DMS114 treated with DMSO at 0.1 percent for 48 hours (cell line): ENCODE data around the gene CD68.
A peak's percentile ranks its signal among the peaks of the same experiment; 100 is the strongest.
"Not testable (repeated sequence)": the region's sequence is repeated elsewhere in the genome, so short reads cannot be mapped to it uniquely, and the experiment has no call there.

Source experiments
- DNase-seq: peaks from one replicate; lab custom pipeline; 2025; ENCODE audit not compliant: unreplicated experiment; lab: John Stamatoyannopoulos, UW

The CD68 gene

DNA sequence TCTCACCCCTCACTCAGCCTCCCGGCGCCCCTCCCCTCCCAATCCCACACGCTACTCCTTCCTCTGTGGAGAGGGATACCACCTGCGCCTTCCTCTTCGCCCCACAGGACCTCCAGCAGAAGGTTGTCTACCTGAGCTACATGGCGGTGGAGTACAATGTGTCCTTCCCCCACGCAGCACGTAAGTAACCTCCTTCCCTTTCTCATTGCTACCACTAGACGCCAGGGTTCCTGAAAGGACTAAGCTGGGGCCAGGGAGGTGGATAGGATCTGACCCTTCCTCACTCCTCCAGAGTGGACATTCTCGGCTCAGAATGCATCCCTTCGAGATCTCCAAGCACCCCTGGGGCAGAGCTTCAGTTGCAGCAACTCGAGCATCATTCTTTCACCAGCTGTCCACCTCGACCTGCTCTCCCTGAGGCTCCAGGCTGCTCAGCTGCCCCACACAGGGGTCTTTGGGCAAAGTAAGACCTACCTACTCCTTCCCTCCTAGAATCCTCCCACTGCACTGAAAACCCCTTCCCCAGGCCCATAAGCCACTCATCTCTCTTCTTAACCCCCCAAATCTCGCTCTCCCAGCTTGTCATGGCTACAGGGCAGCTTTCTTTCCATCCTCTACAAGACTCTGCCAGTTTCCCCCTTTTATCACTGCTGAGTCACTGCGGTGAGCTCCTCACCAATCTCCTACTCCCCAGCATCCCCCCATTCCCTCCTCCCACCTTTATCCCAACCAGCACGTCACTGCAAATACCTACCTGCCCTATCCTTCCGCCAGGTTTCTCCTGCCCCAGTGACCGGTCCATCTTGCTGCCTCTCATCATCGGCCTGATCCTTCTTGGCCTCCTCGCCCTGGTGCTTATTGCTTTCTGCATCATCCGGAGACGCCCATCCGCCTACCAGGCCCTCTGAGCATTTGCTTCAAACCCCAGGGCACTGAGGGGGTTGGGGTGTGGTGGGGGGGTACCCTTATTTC lies 1.5 kb downstream of the CD68 start:
- DNase-seq: no peak

DNA sequence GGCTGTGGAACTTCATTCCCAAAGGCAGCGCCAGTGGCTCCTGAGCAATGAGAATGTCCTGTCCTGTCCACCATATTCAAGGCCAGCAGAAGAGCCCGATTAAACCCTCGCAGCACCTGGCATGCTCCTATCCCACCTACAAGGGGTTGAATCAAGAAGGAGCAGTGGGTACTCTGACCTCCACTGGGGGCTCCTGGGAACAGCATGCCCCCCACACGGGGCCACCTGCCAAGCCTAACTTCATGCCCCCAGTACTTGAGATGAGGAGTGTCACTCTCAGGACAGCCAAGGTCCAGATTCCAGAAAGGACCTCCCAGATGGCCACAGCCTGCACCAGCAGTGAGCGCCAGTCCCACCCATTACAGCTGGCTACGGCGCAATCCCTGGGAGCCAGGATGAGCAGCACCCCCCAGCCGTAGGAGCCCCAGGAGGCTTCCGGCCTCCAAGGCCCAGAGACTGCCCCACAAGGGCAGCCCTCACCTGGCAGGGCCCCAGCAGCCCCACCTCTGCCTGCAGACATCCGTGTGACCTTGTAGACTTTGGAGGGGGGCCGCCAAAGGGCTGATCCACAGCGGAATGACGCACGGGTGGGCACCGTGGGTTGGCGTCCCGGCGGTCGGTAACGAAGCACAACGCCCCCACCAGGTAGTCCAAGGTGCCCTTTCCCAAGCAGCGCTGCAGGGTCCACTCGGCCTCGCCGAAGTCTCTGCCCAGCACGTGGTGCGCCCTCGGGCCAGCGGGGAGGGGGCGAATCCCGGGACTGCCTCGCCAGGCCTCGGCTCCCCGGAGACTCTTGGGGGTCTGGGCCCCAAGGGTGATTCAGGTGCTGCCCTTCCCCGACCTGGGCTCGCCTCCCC lies 3.2 kb downstream of the CD68 start:
- no peak for DNase-seq

DNA sequence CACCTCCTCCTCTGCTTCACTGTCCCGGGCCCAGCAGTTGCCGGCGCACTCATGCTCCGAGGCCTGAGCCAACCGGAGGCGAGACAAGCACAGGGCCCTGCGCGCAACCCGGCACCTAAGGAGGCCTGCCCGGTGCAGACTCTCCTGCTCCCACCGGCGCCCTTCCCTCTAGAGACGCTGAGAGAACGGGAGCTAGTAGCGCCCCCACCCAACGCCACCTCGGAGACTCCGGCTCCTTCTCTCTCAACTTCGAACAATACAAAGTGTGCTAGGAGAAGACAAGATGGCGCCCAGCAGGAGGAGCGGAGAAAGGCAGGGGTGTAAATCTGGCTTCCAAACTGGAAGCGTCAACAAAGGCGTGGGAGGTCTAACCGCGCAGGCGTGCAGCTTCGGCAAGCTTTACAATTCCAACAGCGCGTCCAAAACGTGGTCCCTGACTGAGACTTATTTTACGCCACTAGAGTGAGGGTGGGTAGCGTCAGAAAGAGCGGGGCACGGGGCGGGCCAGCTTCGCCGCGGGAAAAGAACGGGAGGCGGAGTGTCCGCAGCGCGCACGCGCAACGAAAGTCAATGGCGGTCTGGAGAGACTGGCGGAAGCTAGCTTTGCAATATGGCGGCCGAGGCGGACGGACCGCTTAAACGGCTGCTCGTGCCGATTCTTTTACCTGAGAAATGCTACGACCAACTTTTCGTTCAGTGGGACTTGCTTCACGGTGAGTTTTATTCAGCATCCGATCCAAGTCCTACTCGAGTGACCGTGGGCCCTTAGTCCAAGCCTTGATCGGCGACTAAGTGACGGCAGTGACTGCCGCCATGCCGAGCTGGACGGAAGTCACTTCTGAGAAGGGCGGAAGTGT lies 4.0 kb downstream of the CD68 start, which contains the start of gene MPDU1:
MPDU1 (plus strand) TSS at position 600 of the 857 bp plus-strand sequence; CDS start at position 611, 11 bp downstream.
- DNase-seq: peak; percentile 90

DNA sequence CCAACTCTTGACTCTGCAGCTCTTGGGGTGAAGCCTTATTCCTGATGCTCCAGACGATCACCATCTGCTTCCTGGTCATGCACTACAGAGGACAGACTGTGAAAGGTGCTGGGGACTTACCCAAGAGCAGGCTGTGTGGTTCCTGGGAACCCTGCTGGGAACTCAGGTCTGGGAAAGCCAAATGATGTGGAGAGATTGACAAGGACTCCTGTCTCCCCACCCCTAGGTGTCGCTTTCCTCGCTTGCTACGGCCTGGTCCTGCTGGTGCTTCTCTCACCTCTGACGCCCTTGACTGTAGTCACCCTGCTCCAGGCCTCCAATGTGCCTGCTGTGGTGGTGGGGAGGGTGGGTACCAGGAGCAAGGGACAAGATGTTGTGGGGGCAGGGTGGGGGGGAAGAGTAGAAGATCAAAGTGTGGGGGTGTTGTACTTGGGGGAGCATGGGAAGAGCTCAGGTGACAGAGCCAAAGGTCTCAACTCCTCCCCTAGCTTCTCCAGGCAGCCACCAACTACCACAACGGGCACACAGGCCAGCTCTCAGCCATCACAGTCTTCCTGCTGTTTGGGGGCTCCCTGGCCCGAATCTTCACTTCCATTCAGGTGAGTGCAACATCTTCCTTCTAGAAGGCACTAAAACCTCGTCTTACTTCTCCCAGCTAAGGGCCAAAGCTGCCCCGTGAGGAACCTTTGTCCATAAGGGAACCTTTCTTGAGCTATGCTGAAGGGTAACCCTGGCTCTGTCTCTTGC lies 7.4 kb downstream of the CD68 start:
- peak; percentile 34 for DNase-seq

DNA sequence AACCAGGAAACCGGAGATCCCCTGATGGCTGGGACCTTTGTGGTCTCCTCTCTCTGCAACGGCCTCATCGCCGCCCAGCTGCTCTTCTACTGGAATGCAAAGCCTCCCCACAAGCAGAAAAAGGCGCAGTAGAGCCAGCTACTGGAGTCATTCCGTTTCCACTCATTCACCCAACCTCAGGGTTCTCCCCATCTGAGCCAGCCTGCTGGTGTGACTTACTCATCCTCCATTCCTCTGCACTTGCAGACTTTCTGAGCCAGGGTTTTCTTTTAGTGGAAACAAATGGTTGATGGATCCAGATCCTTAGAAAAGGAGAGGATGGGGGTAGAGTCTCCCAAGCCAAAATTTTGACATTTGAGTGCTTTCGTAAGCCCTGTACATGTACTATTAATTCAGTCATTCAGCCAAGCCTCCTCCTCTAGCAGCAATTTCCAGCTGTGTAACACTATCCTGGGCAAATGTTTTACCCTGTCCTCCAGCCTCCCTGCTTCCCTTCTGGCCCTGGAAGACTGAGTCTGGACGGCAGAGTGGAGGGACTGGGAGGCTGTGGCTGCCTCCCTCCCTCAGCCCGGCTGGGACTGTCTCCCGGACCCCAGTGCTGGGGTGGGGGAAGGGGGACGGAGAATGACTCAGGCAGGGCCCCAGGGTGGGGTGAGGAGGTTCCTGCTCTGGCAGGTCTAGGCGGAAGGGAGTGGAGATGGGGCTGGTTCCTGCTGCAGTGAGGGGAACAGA lies 8.1 kb downstream of the CD68 start:
- DNase-seq: no peak

DNA sequence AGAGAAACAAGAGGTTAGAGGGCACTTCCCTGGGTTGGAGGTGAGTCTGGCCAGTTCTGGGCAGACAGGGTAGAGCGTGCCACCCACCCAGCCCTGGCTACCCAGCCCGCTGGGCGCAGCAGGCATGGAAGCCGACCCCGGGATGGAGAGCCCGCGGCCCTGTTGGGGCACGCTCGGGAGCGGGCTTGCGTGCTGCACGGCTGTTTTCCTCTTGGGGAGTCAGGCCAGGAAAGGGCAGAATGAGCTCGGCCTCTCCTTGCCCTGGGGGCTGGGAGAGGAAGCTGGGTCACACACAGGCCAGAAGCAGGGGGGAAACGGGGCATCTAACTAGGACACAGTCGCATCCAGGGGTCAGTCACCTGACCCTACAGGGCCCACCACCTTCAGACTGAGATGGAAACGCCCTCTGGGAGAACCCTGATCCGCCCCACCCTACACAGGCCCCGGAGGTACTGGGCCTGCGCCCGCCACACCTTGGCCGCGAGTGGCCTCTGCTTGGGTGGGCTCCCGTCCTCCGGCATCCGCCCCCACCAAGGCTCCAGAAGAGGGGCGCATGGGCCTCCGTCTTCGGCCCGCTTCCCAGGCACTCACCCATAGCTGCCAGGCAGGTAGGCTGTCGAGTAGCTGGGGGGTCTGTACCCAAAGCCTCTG lies 9.2 kb downstream of the CD68 start:
- no peak for DNase-seq

DNA sequence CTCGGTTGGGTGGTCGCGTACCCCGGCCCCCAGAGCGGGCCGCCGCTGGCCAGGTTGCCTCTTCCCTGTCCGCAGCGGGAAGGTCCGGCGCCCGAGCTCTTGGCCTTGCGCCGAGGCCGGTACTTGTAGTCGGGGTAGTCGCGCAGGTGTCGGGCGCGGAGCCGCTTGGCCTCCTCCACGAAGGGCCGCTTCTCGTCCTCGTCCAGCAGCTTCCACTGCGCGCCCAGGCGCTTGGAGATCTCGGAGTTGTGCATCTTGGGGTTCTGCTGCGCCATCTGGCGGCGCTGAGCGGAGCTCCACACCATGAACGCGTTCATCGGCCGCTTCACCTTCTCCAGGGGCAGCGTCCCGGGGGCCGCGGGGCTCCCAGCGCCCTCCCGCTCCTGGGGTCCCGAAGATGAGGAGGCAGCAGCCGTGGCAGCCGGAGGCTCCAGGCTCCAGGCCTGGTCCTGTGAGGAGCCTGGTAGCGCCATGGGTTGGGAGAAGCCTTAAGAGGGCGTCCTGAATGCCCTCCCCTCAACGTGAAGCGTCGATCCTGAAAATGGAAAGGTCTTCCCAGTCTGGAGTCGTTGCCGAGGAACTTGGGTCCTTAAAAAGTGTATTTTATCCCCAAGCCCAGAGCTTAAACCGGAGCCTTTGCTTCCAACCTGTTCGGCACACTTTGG lies 9.9 kb downstream of the CD68 start:
- no peak for DNase-seq

DNA sequence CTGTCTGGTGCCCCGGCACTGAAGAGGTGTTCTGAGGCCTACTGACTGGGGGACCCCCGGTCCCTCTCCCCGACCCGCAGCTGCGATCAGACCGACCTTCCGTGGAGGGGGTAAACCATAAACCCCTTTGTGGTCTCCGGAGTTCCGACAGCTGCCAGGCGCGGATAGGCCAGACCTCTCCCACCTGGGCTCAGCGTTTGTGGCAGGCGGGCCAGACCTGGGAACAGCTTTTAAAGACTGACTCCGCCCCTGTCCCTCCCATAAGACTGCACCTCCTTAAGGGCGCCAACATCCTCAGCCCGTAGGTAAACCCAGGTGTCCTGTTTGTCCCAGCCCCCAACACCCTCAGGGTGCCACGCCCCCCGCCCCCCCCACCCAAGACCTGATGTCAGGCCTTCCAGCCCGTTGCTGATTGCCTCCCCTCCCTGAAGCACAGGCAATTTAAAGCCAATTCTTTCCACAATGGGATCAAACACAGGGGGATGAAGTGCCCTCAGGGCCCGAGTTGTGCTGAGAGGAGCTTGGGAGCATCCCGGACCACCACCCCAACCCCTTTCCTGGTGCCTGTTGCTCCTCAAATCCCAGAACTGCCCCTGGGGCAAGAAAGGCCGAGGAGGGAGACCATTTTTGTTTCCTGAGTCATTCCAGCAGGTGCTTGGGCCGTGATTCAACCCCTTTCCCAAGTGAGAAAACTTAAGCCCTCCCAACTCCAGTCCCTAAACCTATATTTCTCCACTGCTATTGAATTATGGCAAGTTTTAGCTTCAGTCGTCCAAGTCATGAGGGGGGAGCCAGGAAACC lies 10.7 kb downstream of the CD68 start, which contains the start of gene SOX15:
SOX15 (minus strand) TSS at position 204 of the 801 bp plus-strand sequence. CDS start 418 bp downstream, outside the sequence.
- no peak for DNase-seq

DNA sequence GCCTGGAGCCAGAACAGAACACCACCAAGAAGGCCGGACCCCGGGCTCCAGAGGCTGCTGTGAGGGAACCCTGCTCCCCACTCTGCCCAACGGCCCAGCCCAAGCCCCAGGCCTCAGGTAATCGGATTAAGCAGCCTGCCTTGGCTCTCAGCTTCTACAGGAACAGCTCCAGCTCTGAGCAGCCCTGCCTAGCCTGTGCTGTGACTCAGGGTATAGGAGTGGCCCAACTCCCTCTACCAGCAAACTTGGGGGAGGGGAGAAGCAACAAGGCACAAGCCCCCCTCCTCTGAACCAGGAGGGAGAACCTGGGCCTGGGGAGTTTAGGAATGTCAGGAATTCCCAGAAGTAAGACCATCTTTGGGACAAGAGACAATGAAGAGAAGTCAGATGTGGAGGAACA lies 11.3 kb downstream of the CD68 start:
- no peak for DNase-seq

DNA sequence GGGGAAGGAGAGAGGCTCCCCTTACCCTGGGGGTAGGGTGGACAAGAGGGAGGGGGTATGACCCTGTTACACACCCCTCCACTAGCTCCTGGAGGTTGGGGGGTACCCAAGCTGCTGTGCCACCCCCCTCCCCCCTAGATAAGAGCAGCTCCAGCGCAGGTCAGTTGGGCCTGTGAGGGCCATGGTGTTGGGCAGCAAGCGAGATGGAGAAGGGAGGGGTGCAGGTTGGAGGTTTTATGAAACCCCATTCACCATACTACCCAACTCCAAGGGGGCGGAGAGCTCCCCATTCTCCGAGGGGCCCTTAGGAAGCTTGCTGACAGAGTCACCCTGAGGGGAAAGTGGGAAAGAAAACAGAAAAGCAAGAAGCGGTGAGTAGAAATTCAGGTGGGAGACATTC lies 12.2 kb downstream of the CD68 start:
- DNase-seq: no peak

DNA sequence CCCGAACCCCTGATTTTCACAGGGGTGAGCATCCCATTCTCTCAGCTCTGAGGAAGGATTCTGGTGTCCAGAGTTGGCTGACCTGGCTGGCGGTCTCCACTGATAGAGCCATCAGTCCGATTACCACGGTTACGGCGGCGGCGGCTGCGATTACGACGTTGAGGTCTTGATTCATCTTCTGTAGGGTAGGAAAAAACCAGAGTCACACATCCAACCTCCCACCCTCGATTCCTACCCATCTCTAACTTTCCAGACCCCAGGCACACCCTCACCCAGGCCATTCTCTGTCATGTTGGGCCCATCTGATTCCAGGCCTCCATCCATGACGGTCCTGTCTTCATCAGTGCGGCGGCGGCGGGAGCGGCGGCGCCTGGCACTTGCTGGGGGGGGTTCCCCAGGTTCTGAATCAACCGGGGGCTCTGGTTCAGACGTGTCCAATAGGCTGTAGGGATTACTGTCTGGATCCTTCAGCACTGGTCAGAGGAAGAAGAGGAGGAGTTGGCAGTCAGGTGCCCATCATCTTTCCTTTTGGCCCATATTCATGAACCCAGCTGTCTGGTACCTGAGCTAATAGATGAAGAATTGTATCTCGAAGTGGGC lies 13.1 kb downstream of the CD68 start:
- DNase-seq: no peak

DNA sequence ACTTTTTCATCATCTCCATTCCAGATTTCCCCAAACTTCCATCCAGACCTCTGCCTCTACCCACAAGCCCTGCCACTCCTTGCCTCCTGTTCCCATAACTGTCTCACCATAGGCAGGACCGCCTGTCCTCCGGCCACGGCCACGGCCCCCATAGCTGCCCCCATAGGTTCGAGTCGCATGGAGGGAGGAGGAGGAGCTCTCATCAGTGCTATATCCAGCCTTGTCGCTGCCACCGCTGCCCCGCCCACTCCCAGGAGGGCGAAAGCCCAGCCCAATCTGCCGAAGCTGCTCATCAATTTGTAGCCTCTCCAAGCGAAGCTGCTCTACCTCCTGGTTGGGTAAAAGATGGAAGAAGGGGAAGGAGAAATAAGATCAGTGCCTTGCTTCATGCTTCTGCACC lies 13.9 kb downstream of the CD68 start:
- DNase-seq: no peak

DNA sequence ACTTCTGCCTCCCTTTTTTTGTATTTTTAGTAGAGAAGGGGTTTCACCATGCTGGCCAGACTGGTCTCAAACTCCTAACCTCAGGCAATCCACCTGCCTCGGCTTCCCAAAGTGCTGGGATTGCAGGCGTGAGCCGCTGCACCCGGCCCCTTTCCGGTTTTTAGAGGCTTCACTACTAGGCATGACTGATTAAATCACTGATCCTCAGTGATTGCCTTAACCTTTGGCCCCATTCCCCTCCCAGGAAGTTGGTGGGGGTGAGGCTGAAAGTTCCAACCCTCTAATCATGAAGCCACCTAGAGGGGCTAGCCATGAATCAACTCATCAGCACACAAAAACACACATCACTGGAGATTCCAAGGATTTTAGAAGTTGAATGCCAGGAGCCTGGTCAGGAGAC lies 18.1 kb downstream of the CD68 start:
- not testable (repeated sequence) for DNase-seq

DNA sequence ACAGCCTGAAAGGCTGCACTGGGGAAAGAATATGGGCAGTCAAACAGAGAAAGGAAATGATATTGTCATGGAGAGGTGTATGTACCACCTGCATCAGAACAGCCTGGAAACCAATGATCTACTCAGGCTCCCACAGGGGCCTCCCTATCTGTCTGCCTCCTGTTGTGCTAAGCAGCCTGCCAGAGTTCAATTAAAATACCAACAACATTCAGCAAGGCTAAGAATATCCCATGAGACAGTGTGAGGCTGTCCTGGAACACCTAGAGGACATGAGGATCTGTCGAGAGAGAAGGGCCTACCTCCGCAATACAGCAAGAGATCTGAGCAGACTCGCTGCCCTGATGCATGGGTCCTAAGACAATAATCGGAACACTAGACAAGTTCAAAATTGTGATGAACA lies 26.8 kb downstream of the CD68 start:
- no peak for DNase-seq

DNA sequence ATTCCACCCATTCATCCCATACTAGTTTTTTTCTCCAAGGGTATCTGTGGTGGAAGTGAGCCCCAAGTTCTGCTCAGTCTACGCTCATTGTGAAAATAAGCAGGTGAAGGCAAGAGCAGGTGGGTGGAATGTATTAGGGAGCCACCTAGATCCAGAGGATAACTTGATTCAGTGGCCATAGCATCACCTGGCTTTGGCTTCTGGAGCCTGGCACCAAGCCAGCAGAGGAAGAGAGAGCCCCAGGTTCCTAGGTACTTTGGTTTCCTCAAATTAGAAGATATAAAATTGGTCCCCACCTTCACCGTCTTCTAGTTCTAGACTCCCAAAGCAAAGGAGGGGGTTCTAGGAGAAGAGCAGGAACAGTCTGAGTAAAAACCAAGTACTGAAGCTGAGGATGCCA lies 31.2 kb downstream of the CD68 start:
- DNase-seq: no peak

DNA sequence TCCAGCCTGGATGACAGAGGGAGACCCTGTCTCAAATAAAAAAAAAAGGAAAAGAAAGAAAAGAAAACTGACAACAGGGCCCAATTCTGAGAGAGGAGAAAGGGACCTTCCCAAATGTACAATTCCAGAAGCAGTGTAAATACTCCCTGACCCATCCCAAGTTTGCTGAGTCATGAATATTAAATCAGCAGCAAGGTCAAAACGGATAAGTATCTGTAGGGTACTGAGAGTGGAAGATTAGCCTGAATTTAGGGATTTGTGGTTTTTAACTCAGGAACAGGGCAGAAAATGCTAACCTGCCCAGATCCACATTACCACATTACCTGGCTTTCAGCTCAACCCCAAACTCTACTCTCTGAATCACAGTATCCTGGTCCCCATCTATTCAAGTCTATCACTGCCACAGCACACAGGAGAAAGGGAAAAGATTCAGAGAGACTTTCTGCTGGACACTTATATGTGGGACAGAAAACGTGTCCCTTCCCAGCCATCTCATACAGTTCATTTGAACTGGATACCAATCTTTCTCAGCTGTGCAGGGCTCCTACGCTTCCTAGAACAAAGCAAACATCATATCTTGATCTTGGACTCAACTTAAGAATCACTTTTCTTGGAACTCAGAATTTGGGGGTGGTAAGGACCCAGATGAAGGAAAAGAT lies 32.3 kb downstream of the CD68 start:
- DNase-seq: no peak

DNA sequence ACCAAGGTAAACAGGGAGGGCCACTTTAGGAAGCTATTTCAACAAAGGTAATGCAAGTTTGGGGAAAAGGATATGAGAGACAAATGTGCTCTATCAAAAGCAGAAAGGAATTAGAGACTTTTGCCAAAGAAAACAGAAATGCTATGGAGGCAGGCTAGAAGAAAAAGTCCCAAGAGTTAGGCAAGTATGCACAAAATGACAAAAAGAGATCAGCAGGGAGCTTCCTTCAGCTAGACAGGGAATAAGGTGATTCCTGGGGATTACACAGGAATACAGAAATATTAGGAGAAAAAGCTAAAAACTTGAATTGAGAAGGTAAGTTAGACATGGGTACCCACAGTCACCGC lies 32.8 kb downstream of the CD68 start:
- DNase-seq: no peak
